ENCODE results near the gene POU2AF2. TPM values are rescaled to one million over a fixed set of nuclear protein-coding genes. Genes with fewer than 3 reads are reported as not detected.

Gene POU2AF2
- polyA plus RNA-seq, 1 donor from 2014 or later: not detected

DNA sequence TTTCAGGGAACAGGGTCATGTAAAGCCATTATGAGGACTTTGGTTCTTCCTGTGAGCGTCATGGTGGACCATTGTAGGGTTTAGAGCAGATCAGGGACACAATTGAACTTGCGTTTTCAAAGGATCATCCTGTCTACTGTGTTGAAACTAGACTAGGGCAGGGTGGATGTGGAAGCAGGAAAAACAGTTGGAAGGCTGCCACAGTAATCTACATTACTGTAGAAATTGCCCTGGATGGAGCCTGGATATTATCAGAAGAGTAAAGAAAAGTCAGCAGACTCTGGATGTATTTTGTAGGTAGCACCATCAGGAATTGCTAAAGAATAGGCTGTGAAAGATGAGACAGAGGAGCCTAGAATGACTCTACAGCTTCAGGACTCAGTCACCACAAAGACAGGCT is 5.4 kb downstream of the POU2AF2 start:
- H2AFZ ChIP-seq (ENCODE audit: low read depth, low read length): no peak overlapping the region
- TF ChIP-seq MXI1 (conservative IDR thresholded peaks at IDR 0.05; ENCODE audit: poor library complexity, severe bottlenecking) (no peak), RAD21 (conservative IDR thresholded peaks at IDR 0.05) (no peak), EZH2 (IDR thresholded peaks at IDR 0.05; ENCODE audit: borderline replicate concordance, insufficient read depth, low read length, poor library complexity, severe bottlenecking) (no peak), SMC3 (conservative IDR thresholded peaks at IDR 0.05; ENCODE audit: poor library complexity) (no peak), TAF1 (IDR thresholded peaks at IDR 0.05; ENCODE audit: low read depth) (no peak), REST (IDR thresholded peaks at IDR 0.05; ENCODE audit: borderline replicate concordance) (no peak), POLR2AphosphoS5 (IDR thresholded peaks at IDR 0.05) (no peak), EP300 (conservative IDR thresholded peaks at IDR 0.05; ENCODE audit: poor library complexity, severe bottlenecking) (no peak)
- TF ChIP-seq, protein P1, sequence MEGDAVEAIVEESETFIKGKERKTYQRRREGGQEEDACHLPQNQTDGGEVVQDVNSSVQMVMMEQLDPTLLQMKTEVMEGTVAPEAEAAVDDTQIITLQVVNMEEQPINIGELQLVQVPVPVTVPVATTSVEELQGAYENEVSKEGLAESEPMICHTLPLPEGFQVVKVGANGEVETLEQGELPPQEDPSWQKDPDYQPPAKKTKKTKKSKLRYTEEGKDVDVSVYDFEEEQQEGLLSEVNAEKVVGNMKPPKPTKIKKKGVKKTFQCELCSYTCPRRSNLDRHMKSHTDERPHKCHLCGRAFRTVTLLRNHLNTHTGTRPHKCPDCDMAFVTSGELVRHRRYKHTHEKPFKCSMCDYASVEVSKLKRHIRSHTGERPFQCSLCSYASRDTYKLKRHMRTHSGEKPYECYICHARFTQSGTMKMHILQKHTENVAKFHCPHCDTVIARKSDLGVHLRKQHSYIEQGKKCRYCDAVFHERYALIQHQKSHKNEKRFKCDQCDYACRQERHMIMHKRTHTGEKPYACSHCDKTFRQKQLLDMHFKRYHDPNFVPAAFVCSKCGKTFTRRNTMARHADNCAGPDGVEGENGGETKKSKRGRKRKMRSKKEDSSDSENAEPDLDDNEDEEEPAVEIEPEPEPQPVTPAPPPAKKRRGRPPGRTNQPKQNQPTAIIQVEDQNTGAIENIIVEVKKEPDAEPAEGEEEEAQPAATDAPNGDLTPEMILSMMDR (IDR thresholded peaks at IDR 0.05; ENCODE audit: poor library complexity, severe bottlenecking): no peak
- H3K9me2 ChIP-seq (ENCODE audit: insufficient read depth, low read length): no peaks in the 10 kb centered on the region
- H3K27me3 ChIP-seq (ENCODE audit: insufficient read depth, low read depth, low read length): no peaks in the 10 kb centered on the region
- H4K20me1 ChIP-seq (ENCODE audit: insufficient read depth): no peaks in the 10 kb centered on the region
- H3K4me2 ChIP-seq (ENCODE audit: low read length): no peak overlapping the region
- no peak overlapping the region for H3K27ac ChIP-seq (ENCODE audit: low read length)
- H3K4me3 ChIP-seq (ENCODE audit: low read length): no peak overlapping the region
- H3K79me2 ChIP-seq (replicated peaks; ENCODE audit: insufficient read depth, low read length): no peaks in the 10 kb centered on the region
- no peaks in the 10 kb centered on the region for H3K36me3 ChIP-seq (ENCODE audit: insufficient read depth, low read length)
- H3K9me3 ChIP-seq (ENCODE audit: low read length): no peaks in the 10 kb centered on the region
- no peaks in the 10 kb centered on the region for H3F3A ChIP-seq (ENCODE audit: insufficient read depth, low read length, poor library complexity, severe bottlenecking)
- no peak overlapping the region for H3K9ac ChIP-seq (ENCODE audit: low read length)

GRCh38 chr11:111253131-111253530 is 7.6 kb downstream of the POU2AF2 start:
- Histone ChIP-seq H3K27me3 (ENCODE audit: insufficient read depth, low read depth, low read length) (no peaks in the 10 kb centered on the region), H3F3A (ENCODE audit: insufficient read depth, low read length, poor library complexity, severe bottlenecking) (no peaks in the 10 kb centered on the region), H4K20me1 (ENCODE audit: insufficient read depth) (no peaks in the 10 kb centered on the region), H3K4me3 (ENCODE audit: low read length) (no peak overlapping the region), H2AFZ (ENCODE audit: low read depth, low read length) (no peak overlapping the region), H3K9me2 (ENCODE audit: insufficient read depth, low read length) (no peaks in the 10 kb centered on the region), H3K36me3 (ENCODE audit: insufficient read depth, low read length) (no peaks in the 10 kb centered on the region), H3K79me2 (replicated peaks; ENCODE audit: insufficient read depth, low read length) (no peaks in the 10 kb centered on the region), H3K9ac (ENCODE audit: low read length) (no peak overlapping the region), H3K27ac (ENCODE audit: low read length) (no peak overlapping the region), H3K4me2 (ENCODE audit: low read length) (no peak overlapping the region), H3K9me3 (ENCODE audit: low read length) (no peaks in the 10 kb centered on the region)
- TF ChIP-seq TAF1 (IDR thresholded peaks at IDR 0.05; ENCODE audit: low read depth): no peak
- no peak for TF ChIP-seq EZH2 (IDR thresholded peaks at IDR 0.05; ENCODE audit: borderline replicate concordance, insufficient read depth, low read length, poor library complexity, severe bottlenecking)
- TF ChIP-seq POLR2AphosphoS5 (IDR thresholded peaks at IDR 0.05): no peak
- no peak for TF ChIP-seq MXI1 (conservative IDR thresholded peaks at IDR 0.05; ENCODE audit: poor library complexity, severe bottlenecking)
- no peak for TF ChIP-seq SMC3 (conservative IDR thresholded peaks at IDR 0.05; ENCODE audit: poor library complexity)
- TF ChIP-seq RAD21 (conservative IDR thresholded peaks at IDR 0.05): no peak
- TF ChIP-seq EP300 (conservative IDR thresholded peaks at IDR 0.05; ENCODE audit: poor library complexity, severe bottlenecking): no peak
